OCI-LY1 (cell line): ENCODE data around the gene ZNF467.

Experiments
- H2AFZ ChIP-seq: fragments of 200-600 bp; sonication (generic), shearing (Covaris generic); 2 replicates; pipeline ENCODE4 v1.6.0; 2014; ENCODE audit warnings: antibody characterized with exemption, mild to moderate bottlenecking, low read length
- H3F3A ChIP-seq: fragments of 200-600 bp; sonication (generic), shearing (Covaris generic); 2 replicates; pipeline ENCODE4 v1.6.0; 2014; ENCODE audit warnings: mild to moderate bottlenecking, antibody characterized with exemption, low read length, moderate library complexity; ENCODE audit not compliant: insufficient read depth
- H3K27ac ChIP-seq: fragments of 200-600 bp; sonication (generic); 2 replicates; pipeline ENCODE4 v1.5.1; 2014; ENCODE audit warnings: low read length, mixed run types, mild to moderate bottlenecking, low read depth; ENCODE audit not compliant: poor library complexity, severe bottlenecking
- H3K27me3 ChIP-seq: fragments of 200-600 bp; sonication (generic); 2 replicates; pipeline ENCODE4 v1.6.0; 2014; ENCODE audit warnings: antibody characterized with exemption, mild to moderate bottlenecking, low read length, moderate library complexity; ENCODE audit not compliant: insufficient read depth
- H3K36me3 ChIP-seq: fragments of 200-600 bp; sonication (generic); 2 replicates; pipeline ENCODE4 v1.6.1; 2014; ENCODE audit warnings: mild to moderate bottlenecking, antibody characterized with exemption, low read length, moderate library complexity, mixed read lengths; ENCODE audit not compliant: insufficient read depth
- H3K4me1 ChIP-seq: fragments of 200-600 bp; sonication (generic); 2 replicates; pipeline ENCODE4 v1.5.1; 2014; ENCODE audit warnings: mild to moderate bottlenecking, low read length, moderate library complexity; ENCODE audit not compliant: insufficient read depth, severe bottlenecking
- H3K4me2 ChIP-seq: fragments of 200-600 bp; sonication (generic), shearing (Covaris generic); 2 replicates; pipeline ENCODE4 v1.6.1; 2014; ENCODE audit warnings: low read length
- H3K4me3 ChIP-seq: fragments of 200-600 bp; sonication (generic); 2 replicates; pipeline ENCODE4 v1.5.1; 2014; ENCODE audit warnings: low read length, low read depth, mild to moderate bottlenecking, mixed read lengths; ENCODE audit not compliant: poor library complexity, severe bottlenecking
- H3K79me2 ChIP-seq: fragments of 200-600 bp; shearing (Covaris generic); 2 replicates; pipeline ENCODE4 v1.6.1; 2016; ENCODE audit warnings: mixed run types, low read length, mixed read lengths; ENCODE audit not compliant: insufficient read depth
- H3K9ac ChIP-seq: fragments of 200-600 bp; sonication (generic), shearing (Covaris generic); 2 replicates; pipeline ENCODE4 v1.6.1; 2014; ENCODE audit warnings: mild to moderate bottlenecking, low read length, mixed read lengths
- H3K9me2 ChIP-seq: fragments of 200-600 bp; sonication (generic), shearing (Covaris generic); 2 replicates; pipeline ENCODE4 v1.6.1; 2014; ENCODE audit warnings: low read depth, mild to moderate bottlenecking, low read length, mixed read lengths
- H3K9me3 ChIP-seq: fragments of 200-600 bp; shearing (Covaris generic); 2 replicates; pipeline ENCODE4 v1.6.1; 2014; ENCODE audit warnings: low read length, mixed read lengths
- H4K20me1 ChIP-seq: fragments of 200-600 bp; sonication (generic), shearing (Covaris generic); 2 replicates; pipeline ENCODE4 v1.6.0; 2016; ENCODE audit warnings: mild to moderate bottlenecking, low read length; ENCODE audit not compliant: insufficient read depth
- CTCF ChIP-seq: fragments of 200-600 bp; sonication (generic), shearing (Covaris generic); IDR thresholded peaks from 2 replicates; pipeline ENCODE4 v1.5.1; 2017; ENCODE audit warnings: mild to moderate bottlenecking, antibody characterized with exemption, low read length, moderate library complexity, mixed read lengths
- EZH2 ChIP-seq: fragments of 200-600 bp; sonication (generic), shearing (Covaris generic); IDR thresholded peaks from 2 replicates; pipeline ENCODE4 v1.8.0; 2017; ENCODE audit warnings: borderline replicate concordance, mixed run types, mild to moderate bottlenecking, antibody characterized with exemption, low read length, moderate library complexity, mixed read lengths

The ZNF467 gene

GRCh38 chr7:149733924-149734790 is 39.2 kb downstream of the ZNF467 start:
- Histone ChIP-seq H3K9me2 (no peaks in the 10 kb centered on the region), H3K4me2 (no peak overlapping the region), H4K20me1 (no peaks in the 10 kb centered on the region), H3K79me2 (no peaks in the 10 kb centered on the region), H3K27ac (no peak overlapping the region), H3K27me3 (no peaks in the 10 kb centered on the region), H2AFZ (no peak overlapping the region), H3K4me1 (no peaks in the 10 kb centered on the region), H3K9me3 (no peaks in the 10 kb centered on the region), H3F3A (no peaks in the 10 kb centered on the region), H3K9ac (no peak overlapping the region), H3K4me3 (no peak overlapping the region), H3K36me3 (peaks cover 9% of the 10 kb centered on the region; the same call in 1 of the 2 replicates)
- no peak for TF ChIP-seq EZH2

- no peaks in the 10 kb centered on the region for H3K9me2 ChIP-seq
- H3K36me3 ChIP-seq: peaks cover 17% of the 10 kb centered on the region; the same call in 1 of the 2 replicates
- no peaks in the 10 kb centered on the region for H3F3A ChIP-seq
- H4K20me1 ChIP-seq: no peaks in the 10 kb centered on the region
- no peak overlapping the region for H3K4me3 ChIP-seq
- H3K4me2 ChIP-seq: no peak overlapping the region
- no peak overlapping the region for H2AFZ ChIP-seq
- TF ChIP-seq CTCF (no peak), EZH2 (no peak)
- H3K9me3 ChIP-seq: no peaks in the 10 kb centered on the region
- H3K79me2 ChIP-seq: no peaks in the 10 kb centered on the region
- H3K27me3 ChIP-seq: no peaks in the 10 kb centered on the region
- H3K27ac ChIP-seq: no peak overlapping the region
- no peaks in the 10 kb centered on the region for H3K4me1 ChIP-seq
- no peak overlapping the region for H3K9ac ChIP-seq
Observed at GRCh38 chr7:149733131-149733923, 40.1 kb downstream of the ZNF467 start.

- H3K36me3 ChIP-seq: peaks cover 17% of the 10 kb centered on the region; the same call in 1 of the 2 replicates
- H3K4me2 ChIP-seq: no peak overlapping the region
Observed at GRCh38 chr7:149732611-149733010, 40.8 kb downstream of the ZNF467 start.

More at GRCh38 chr7:149732611-149733010, 40.8 kb downstream of the ZNF467 start:
- H2AFZ ChIP-seq: no peak overlapping the region
- no peak overlapping the region for H3K9ac ChIP-seq
- H3K4me1 ChIP-seq: no peaks in the 10 kb centered on the region
- no peaks in the 10 kb centered on the region for H3K9me3 ChIP-seq
- H3F3A ChIP-seq: no peaks in the 10 kb centered on the region
- H4K20me1 ChIP-seq: no peaks in the 10 kb centered on the region
- no peak overlapping the region for H3K27ac ChIP-seq
- H3K4me3 ChIP-seq: no peak overlapping the region
- H3K9me2 ChIP-seq: no peaks in the 10 kb centered on the region
- TF ChIP-seq EZH2 (no peak), CTCF (no peak)
- H3K79me2 ChIP-seq: no peaks in the 10 kb centered on the region
- H3K27me3 ChIP-seq: no peaks in the 10 kb centered on the region
